Measurements from ENCODE around the gene RRBP1.

RRBP1 gene

DNA sequence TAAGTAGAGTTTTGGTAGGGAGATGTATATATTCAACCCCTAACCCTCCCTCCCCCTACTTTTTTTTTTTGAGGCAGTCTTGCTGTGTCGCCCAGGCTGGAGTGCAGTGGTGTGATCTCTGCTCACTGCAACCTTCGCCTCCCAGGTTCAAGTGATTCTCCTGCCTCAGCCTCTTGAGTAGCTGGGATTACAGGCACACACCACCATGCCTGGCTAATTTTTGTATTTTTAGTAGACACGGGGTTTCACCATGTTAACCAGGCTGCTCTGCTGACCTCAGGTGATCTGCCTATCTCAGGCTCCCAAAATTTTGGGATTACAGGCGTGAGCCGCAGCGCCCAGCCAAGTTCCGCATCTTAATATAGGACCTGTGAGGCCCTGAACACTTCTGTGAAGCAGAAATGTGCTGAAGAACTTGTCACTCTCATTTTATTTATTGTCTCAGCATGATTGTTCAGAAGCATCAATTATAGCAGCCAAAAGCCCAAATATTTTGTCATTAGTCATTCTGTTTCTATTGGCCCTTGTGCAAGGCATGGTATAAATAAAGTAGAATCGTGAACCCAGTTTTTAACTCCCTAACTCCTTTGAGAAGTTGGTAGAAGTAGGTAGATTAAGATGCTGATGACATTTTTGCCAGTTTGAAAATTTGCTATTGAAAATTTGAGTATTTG is 92.7 kb downstream of the RRBP1 start:
- H3K9me3 ChIP-seq: no peaks in the 10 kb centered on the region
- DNase-seq: peak in 1 of 2 donors; percentile 75
- peak overlapping the region; percentile 83 to 99 for H3K27ac ChIP-seq
- peaks cover 0 to 98% (median 81%) of the 10 kb centered on the region in 4 donors for H3K4me1 ChIP-seq
- peak overlapping the region; percentile 35 to 37 for H3K4me3 ChIP-seq
- TF ChIP-seq, protein P1, sequence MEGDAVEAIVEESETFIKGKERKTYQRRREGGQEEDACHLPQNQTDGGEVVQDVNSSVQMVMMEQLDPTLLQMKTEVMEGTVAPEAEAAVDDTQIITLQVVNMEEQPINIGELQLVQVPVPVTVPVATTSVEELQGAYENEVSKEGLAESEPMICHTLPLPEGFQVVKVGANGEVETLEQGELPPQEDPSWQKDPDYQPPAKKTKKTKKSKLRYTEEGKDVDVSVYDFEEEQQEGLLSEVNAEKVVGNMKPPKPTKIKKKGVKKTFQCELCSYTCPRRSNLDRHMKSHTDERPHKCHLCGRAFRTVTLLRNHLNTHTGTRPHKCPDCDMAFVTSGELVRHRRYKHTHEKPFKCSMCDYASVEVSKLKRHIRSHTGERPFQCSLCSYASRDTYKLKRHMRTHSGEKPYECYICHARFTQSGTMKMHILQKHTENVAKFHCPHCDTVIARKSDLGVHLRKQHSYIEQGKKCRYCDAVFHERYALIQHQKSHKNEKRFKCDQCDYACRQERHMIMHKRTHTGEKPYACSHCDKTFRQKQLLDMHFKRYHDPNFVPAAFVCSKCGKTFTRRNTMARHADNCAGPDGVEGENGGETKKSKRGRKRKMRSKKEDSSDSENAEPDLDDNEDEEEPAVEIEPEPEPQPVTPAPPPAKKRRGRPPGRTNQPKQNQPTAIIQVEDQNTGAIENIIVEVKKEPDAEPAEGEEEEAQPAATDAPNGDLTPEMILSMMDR (IDR thresholded peaks at IDR 0.05): no peak
- no peaks in the 10 kb centered on the region for H3K27me3 ChIP-seq
- intact Hi-C loops (cut with DNase I; ENCODE audit: low total_unique reads): no loop called here
- peaks cover 5 to 16% (median 6%) of the 10 kb centered on the region in 3 donors for H3K36me3 ChIP-seq

DNA sequence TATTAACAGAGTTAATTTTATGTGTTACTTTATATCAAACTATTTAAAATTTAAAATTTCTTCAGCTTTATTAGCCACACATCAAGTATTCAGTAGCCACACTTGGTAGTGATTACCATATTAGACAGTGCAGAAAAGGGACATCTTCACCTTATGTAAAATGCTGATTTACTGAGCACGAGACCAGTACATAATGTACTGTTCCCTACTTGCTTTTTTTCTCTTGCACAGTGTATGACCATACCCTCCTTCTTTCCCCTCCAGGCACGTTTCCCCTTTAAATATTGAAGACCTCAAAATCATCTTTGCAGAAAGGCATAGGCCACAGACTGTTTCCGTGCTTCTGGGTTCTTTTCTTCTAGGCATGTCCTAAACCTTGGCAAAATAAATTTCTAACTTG is 94.2 kb downstream of the RRBP1 start:
- peak overlapping the region; percentile 35 to 37 for H3K4me3 ChIP-seq
- peaks cover 5 to 16% (median 5%) of the 10 kb centered on the region in 3 donors for H3K36me3 ChIP-seq
- peak overlapping the region; percentile 83 to 99 for H3K27ac ChIP-seq
- TF ChIP-seq, protein P1 (IDR thresholded peaks at IDR 0.05): no peak
- peaks cover 0 to 98% (median 73%) of the 10 kb centered on the region in 4 donors for H3K4me1 ChIP-seq
- no peaks in the 10 kb centered on the region for H3K9me3 ChIP-seq
- H3K27me3 ChIP-seq: no peaks in the 10 kb centered on the region
- intact Hi-C loops (cut with DNase I; ENCODE audit: low total_unique reads): no loop called here
- DNase-seq: no peak

DNA sequence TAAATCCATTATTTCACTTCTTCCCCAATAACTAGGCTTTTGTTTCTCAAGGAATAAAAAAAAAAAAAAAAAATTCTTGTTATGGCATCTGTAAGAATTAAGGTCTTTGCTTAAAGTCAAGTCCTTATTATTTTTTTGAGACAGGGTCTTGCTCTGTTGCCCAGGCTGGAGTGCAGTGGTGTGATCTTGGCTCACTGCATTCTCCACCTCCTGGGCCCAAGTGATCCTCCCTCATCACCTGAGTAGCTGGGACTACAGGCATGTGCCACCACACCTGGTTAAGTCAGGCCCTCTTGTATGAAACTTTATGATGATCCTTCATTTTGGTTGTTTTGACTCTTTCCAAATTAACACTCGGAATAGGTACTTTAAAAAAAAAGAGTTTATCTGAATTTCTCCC is 94.9 kb downstream of the RRBP1 start:
- no peaks in the 10 kb centered on the region for H3K27me3 ChIP-seq
- TF ChIP-seq, protein P1 (IDR thresholded peaks at IDR 0.05): no peak
- no peak for DNase-seq
- peaks cover 0 to 14% (median 3%) of the 10 kb centered on the region in 3 donors for H3K36me3 ChIP-seq
- H3K9me3 ChIP-seq: no peaks in the 10 kb centered on the region
- H3K4me3 ChIP-seq: peak overlapping the region in 1 of 2 donors; percentile 37
- intact Hi-C loops (cut with DNase I; ENCODE audit: low total_unique reads): no loop called here
- peaks cover 0 to 98% (median 73%) of the 10 kb centered on the region in 4 donors for H3K4me1 ChIP-seq
- H3K27ac ChIP-seq: peak overlapping the region; percentile 83 to 99

DNA sequence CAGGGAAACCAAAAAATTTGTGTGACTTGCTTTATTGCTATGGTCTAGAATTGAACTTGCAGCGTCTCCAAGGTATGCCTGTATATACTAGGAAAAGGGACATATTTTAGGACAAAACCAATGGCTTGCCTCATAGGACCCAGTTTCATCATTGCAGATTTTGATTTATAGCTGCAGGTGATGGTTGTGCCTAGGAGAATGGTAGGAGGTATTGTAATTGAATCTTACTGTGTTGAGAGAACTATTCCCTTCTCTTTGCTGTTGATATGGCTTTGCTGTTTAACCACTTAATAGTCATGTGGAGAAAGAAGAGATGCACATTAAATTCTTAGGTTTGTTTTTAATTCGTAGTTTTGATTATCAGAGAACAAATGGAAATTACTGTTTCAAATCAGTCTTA is 95.8 kb downstream of the RRBP1 start:
- Histone ChIP-seq H3K9me3 (no peaks in the 10 kb centered on the region), H3K4me3 (peak overlapping the region; percentile 23 to 37), H3K36me3 (peaks cover 0 to 7% (median 0%) of the 10 kb centered on the region in 3 donors), H3K27me3 (no peaks in the 10 kb centered on the region), H3K27ac (peak overlapping the region; percentile 83 to 99), H3K4me1 (peaks cover 0 to 98% (median 69%) of the 10 kb centered on the region in 4 donors)
- TF ChIP-seq, protein P1 (IDR thresholded peaks at IDR 0.05): no peak
- intact Hi-C loops (cut with DNase I; ENCODE audit: low total_unique reads): no loop called here
- no peak for DNase-seq

DNA sequence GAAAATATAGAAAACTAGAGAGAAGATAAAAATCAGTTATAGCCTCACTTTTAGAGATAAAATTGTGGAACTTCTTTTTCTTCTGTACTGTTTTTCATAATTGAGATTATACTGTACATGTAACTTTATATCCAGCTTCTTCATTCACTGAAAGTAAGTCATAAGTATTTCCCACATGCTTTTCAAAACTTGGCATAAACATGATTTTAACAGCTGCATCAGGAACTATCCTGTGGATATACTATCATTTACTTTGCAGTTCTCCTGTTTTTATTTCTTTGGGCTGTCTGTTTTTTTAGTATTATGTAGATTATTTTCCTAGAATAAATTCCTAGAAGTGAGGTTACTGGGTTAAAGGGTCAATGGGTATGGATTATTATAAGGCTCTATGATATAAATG is 97.4 kb downstream of the RRBP1 start:
- intact Hi-C loops (cut with DNase I; ENCODE audit: low total_unique reads): no loop called here
- Histone ChIP-seq H3K4me3 (peak overlapping the region in 1 of 2 donors; percentile 1), H3K36me3 (peaks cover 0 to 7% (median 4%) of the 10 kb centered on the region in 3 donors), H3K27ac (peak overlapping the region; percentile 83 to 99), H3K4me1 (peaks cover 0 to 100% (median 73%) of the 10 kb centered on the region in 4 donors), H3K27me3 (no peaks in the 10 kb centered on the region), H3K9me3 (no peaks in the 10 kb centered on the region)
- DNase-seq: no peak
- TF ChIP-seq, protein P1 (IDR thresholded peaks at IDR 0.05): no peak

Measured in tibial artery (tissue), 4 donors.